Measurements from ENCODE around the gene JHY.

JHY gene

GRCh38 chr11:122872046-122872445 is 10.5 kb upstream of the JHY start:
- no peak for FAIRE-seq

- FAIRE-seq, result no peak
Measured at GRCh38 chr11:122874991-122875390, 7.6 kb upstream of the JHY start.

GRCh38 chr11:122877732-122878131 is 4.8 kb upstream of the JHY start:
- no peak for FAIRE-seq

- no peak for FAIRE-seq
Measured at GRCh38 chr11:122879785-122880184, 2.8 kb upstream of the JHY start.

- no peak for FAIRE-seq
Measured at GRCh38 chr11:122882857-122883645, 492 bp downstream of the JHY start.

- no peak for FAIRE-seq
Measured at GRCh38 chr11:122883646-122883979, 1.1 kb downstream of the JHY start.

- FAIRE-seq, result no peak
Measured at GRCh38 chr11:122888162-122888561, 5.6 kb downstream of the JHY start.

GRCh38 chr11:122893131-122893530 is 10.6 kb downstream of the JHY start:
- FAIRE-seq, result no peak

GRCh38 chr11:122895563-122895962 is 13.0 kb downstream of the JHY start:
- FAIRE-seq, result no peak

- FAIRE-seq, result no peak
Measured at GRCh38 chr11:122897606-122898210, 15.1 kb downstream of the JHY start.

- no peak for FAIRE-seq
Measured at GRCh38 chr11:122898799-122899198, 16.2 kb downstream of the JHY start.

GRCh38 chr11:122900587-122901202 is 18.1 kb downstream of the JHY start:
- no peak for FAIRE-seq

- FAIRE-seq, result no peak
Measured at GRCh38 chr11:122902951-122903350, 20.4 kb downstream of the JHY start.

GRCh38 chr11:122910775-122911174 is 28.2 kb downstream of the JHY start:
- peak; percentile 94 for FAIRE-seq

- FAIRE-seq, result no peak
Measured at GRCh38 chr11:122917311-122917710, 34.8 kb downstream of the JHY start.

GRCh38 chr11:122918734-122919133 is 36.2 kb downstream of the JHY start:
- FAIRE-seq, result no peak

- no peak for FAIRE-seq
Measured at GRCh38 chr11:122920579-122920978, 38.0 kb downstream of the JHY start.

GRCh38 chr11:122922893-122923292 is 40.3 kb downstream of the JHY start:
- no peak for FAIRE-seq

- FAIRE-seq, result no peak
Measured at GRCh38 chr11:122923302-122923701, 40.7 kb downstream of the JHY start.

- FAIRE-seq, result no peak
Measured at GRCh38 chr11:122931510-122931909, 49.0 kb downstream of the JHY start.

GRCh38 chr11:122933416-122933815 is 50.9 kb downstream of the JHY start:
- FAIRE-seq, result no peak

- no peak for FAIRE-seq
Measured at GRCh38 chr11:122937983-122938382, 55.4 kb downstream of the JHY start.

- FAIRE-seq, result no peak
Measured at GRCh38 chr11:122938557-122938956, 56.0 kb downstream of the JHY start.

GRCh38 chr11:122951211-122951610 is 68.7 kb downstream of the JHY start:
- no peak for FAIRE-seq

All from A204.1 (cell line).